ENCODE measurements around the gene B4GALNT1. TPM values are rescaled to one million over a fixed set of nuclear protein-coding genes. Genes with fewer than 3 reads are reported as not detected.
"Not testable (repeated sequence)": the region's sequence is repeated elsewhere in the genome, so short reads cannot be mapped to it uniquely, and the experiment has no call there.

The B4GALNT1 gene
- polyA plus RNA-seq (2013, experiment 1 of 2) = 1.8 TPM
- polyA plus RNA-seq (2013, experiment 2 of 2) = 1.6 TPM

DNA sequence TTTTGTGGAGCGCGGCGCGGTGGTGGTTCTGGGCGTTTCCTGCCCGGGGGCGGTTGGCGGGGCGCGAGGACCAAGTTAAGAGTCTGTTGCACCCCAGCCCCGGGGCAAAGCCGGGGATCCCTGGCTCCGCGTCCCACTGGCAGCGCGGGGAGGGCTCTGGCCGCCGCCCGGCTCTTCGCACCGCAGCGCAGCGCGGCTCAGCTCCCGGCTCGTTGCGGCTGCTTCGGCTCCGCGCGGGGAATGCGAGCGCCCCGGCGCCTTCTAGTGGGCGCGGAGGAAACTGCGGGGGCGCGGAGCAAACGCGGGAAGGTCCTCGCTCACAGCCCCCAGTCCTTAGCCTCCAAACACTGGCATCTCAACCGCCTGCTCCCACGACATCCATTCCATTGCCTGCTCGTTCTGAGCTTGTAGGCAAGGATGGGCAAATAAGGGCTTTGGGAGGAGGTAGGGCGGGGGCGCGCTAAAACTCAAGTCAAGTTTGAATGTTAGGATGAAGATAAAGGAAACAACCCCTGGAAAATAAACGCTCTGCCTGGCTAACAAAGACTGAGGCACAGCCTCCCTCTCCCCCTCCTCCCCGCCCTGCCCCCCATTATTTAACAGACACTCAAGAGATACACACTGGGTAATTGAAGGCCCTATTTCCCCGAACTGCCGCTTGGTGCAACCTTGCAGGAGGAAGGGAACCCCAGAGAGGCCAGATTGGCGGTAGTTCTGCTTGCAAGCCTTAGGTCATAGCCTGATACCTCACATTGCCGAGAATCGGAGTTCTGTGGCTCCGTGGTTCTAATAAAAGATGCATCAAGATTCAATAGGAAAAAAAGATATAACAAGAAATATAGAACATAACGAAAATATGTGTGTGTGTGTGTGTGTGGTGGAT is at the start of gene B4GALNT1:
Gene B4GALNT1, minus strand, starts transcription at position 244 of the 883 bp plus-strand sequence. CDS start 1,069 bp downstream, outside the sequence.
- peak within 1 kb of the TSS; percentile 47 for H2BK15ac ChIP-seq (ENCODE audit: low read length)
- DNase-seq (ENCODE audit: low spot score) = peak; percentile 76
- H4K8ac ChIP-seq (ENCODE audit: low read depth, low read length) = no peak within 1 kb of the TSS
- H2BK12ac ChIP-seq (ENCODE audit: low read length) = peak within 1 kb of the TSS; percentile 84
- H3K27me3 ChIP-seq (ENCODE audit: control insufficient read depth in 3 of 3, insufficient read depth in 3 of 3, low read depth in 1 of 3, low read length in 3 of 3) = peaks cover 4 to 49% (median 20%) of the 10 kb centered on the region in 3 experiments
- no peak within 1 kb of the TSS for H3K27ac ChIP-seq (replicated peaks; ENCODE audit: low read length)
- H2BK120ac ChIP-seq (ENCODE audit: low read depth, low read length) = peak within 1 kb of the TSS; percentile 72
- H4K91ac ChIP-seq (ENCODE audit: low read depth, low read length, poor library complexity) = no peak within 1 kb of the TSS
- no peak within 1 kb of the TSS for H2AK5ac ChIP-seq (ENCODE audit: low read depth, low read length)
- no peaks in the 10 kb centered on the region for H3K79me1 ChIP-seq (ENCODE audit: low read depth, low read length)
- WGBS, 2 donors (ENCODE audit: extremely low coverage in 2 of 2, insufficient read length in 2 of 2, insufficient replicate concordance in 1 of 2) = 100% methylated on average over 1 of the region's 58 CpGs; no CpG with 5 or more reads in 1 of the 2 donors
- peak within 1 kb of the TSS; percentile 99 for H3K4me2 ChIP-seq (ENCODE audit: insufficient read depth, low read length, poor library complexity, severe bottlenecking)
- H3K36me3 ChIP-seq (replicated peaks in 1 of 2; ENCODE audit: control insufficient read depth in 2 of 2, insufficient read depth in 2 of 2, low read length in 2 of 2) = peaks cover 0 to 25% of the 10 kb centered on the region in 2 donors
- H3K9me3 ChIP-seq (replicated peaks in 1 of 2; ENCODE audit: control insufficient read depth in 2 of 2, insufficient read depth in 1 of 2, low read depth in 1 of 2, low read length in 2 of 2) = peaks cover 0 to 3% of the 10 kb centered on the region in 2 donors
- no peak within 1 kb of the TSS for H3K4ac ChIP-seq (ENCODE audit: low read length)
- H2AFZ ChIP-seq (ENCODE audit: low read length) = peak within 1 kb of the TSS; percentile 98
- peaks cover 9 to 10% of the 10 kb centered on the region in 2 donors for H3K4me1 ChIP-seq (ENCODE audit: control insufficient read depth in 2 of 2, insufficient read depth in 1 of 2, low read depth in 1 of 2, low read length in 2 of 2)
- H3K4me3 ChIP-seq (ENCODE audit: low read length in 2 of 2) = peak within 1 kb of the TSS; percentile 72 to 79
- peak within 1 kb of the TSS; percentile 96 for H3K23ac ChIP-seq (ENCODE audit: low read depth, low read length, poor library complexity)
- peak within 1 kb of the TSS; percentile 71 for H3K14ac ChIP-seq (ENCODE audit: low read length)
- peak within 1 kb of the TSS; percentile 84 for H3K9ac ChIP-seq (ENCODE audit: low read depth, low read length, poor library complexity)
- no peak within 1 kb of the TSS for H2BK5ac ChIP-seq (ENCODE audit: low read length)
- H3K18ac ChIP-seq (ENCODE audit: low read length) = peak within 1 kb of the TSS; percentile 92

DNA sequence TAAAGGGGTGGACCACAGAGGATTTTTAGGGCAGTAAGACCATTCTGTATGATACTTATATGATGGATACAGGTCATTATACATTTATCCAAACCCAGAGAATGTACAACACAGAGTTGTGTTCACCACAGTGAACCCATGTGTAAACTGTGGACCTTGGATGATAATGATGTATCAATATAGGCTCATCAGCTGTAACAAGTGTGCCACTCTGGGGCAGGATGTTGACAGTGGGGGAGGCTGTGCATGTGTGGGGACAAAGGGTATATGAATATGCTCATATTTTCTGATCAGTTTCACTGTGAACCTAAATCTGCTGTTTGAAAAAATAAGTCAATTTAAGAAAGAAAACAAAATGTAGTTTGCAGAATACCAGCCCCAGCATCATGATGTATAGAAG is 46.7 kb upstream of the B4GALNT1 start:
- no peak overlapping the region for H3K9ac ChIP-seq (ENCODE audit: low read depth, low read length, poor library complexity)
- no peak overlapping the region for H2BK12ac ChIP-seq (ENCODE audit: low read length)
- H4K8ac ChIP-seq (ENCODE audit: low read depth, low read length) = no peak overlapping the region
- no peaks in the 10 kb centered on the region for H3K27me3 ChIP-seq (ENCODE audit: control insufficient read depth in 3 of 3, insufficient read depth in 3 of 3, low read depth in 1 of 3, low read length in 3 of 3)
- H4K91ac ChIP-seq (ENCODE audit: low read depth, low read length, poor library complexity) = no peak overlapping the region
- no peak overlapping the region for H3K4me2 ChIP-seq (ENCODE audit: insufficient read depth, low read length, poor library complexity, severe bottlenecking)
- H3K14ac ChIP-seq (ENCODE audit: low read length) = no peak overlapping the region
- H3K27ac ChIP-seq (replicated peaks; ENCODE audit: low read length) = no peak overlapping the region
- no peak overlapping the region for H3K4me3 ChIP-seq (ENCODE audit: low read length in 2 of 2)
- no peak overlapping the region for H3K23ac ChIP-seq (ENCODE audit: low read depth, low read length, poor library complexity)
- no peak overlapping the region for H3K18ac ChIP-seq (ENCODE audit: low read length)
- no peak overlapping the region for H3K4ac ChIP-seq (ENCODE audit: low read length)
- no peak overlapping the region for H2AK5ac ChIP-seq (ENCODE audit: low read depth, low read length)
- no peak overlapping the region for H2BK120ac ChIP-seq (ENCODE audit: low read depth, low read length)
- no peaks in the 10 kb centered on the region for H3K79me1 ChIP-seq (ENCODE audit: low read depth, low read length)
- H3K9me3 ChIP-seq (replicated peaks in 1 of 2; ENCODE audit: control insufficient read depth in 2 of 2, insufficient read depth in 1 of 2, low read depth in 1 of 2, low read length in 2 of 2) = peaks cover 0 to 2% of the 10 kb centered on the region in 2 donors
- no peak for DNase-seq (ENCODE audit: low spot score)
- no peak overlapping the region for H2AFZ ChIP-seq (ENCODE audit: low read length)
- no peaks in the 10 kb centered on the region for H3K36me3 ChIP-seq (replicated peaks in 1 of 2; ENCODE audit: control insufficient read depth in 2 of 2, insufficient read depth in 2 of 2, low read length in 2 of 2)
- H2BK5ac ChIP-seq (ENCODE audit: low read length) = no peak overlapping the region
- H3K4me1 ChIP-seq (ENCODE audit: control insufficient read depth in 2 of 2, insufficient read depth in 1 of 2, low read depth in 1 of 2, low read length in 2 of 2) = no peaks in the 10 kb centered on the region
- H2BK15ac ChIP-seq (ENCODE audit: low read length) = no peak overlapping the region

DNA sequence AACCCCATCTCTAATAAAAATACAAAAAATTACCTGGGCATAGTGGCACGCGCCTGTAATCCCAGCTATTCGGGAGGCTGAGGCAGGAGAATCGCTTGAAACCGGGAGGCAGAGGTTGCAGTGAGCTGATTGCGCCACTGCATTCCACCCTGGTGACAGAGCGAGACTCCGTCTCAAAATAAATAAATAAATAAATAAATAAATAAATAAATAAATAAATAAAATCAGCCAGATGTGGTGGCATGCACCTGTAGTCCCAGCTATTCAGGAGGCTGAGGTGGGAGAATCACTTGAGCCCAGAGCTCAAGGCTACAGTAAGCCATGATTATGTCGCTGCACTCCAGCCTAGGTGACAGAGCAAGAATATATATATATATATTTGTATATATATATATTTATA is 44.9 kb upstream of the B4GALNT1 start:
- not testable (repeated sequence) for H3K18ac ChIP-seq (ENCODE audit: low read length); H2BK5ac ChIP-seq (ENCODE audit: low read length); H3K27me3 ChIP-seq (ENCODE audit: control insufficient read depth in 3 of 3, insufficient read depth in 3 of 3, low read depth in 1 of 3, low read length in 3 of 3); H3K9me3 ChIP-seq (replicated peaks in 1 of 2; ENCODE audit: control insufficient read depth in 2 of 2, insufficient read depth in 1 of 2, low read depth in 1 of 2, low read length in 2 of 2); H3K36me3 ChIP-seq (replicated peaks in 1 of 2; ENCODE audit: control insufficient read depth in 2 of 2, insufficient read depth in 2 of 2, low read length in 2 of 2); H3K4me2 ChIP-seq (ENCODE audit: insufficient read depth, low read length, poor library complexity, severe bottlenecking); H3K27ac ChIP-seq (replicated peaks; ENCODE audit: low read length); H3K4me3 ChIP-seq (ENCODE audit: low read length in 2 of 2); DNase-seq (ENCODE audit: low spot score); H3K23ac ChIP-seq (ENCODE audit: low read depth, low read length, poor library complexity); H3K9ac ChIP-seq (ENCODE audit: low read depth, low read length, poor library complexity); H2AFZ ChIP-seq (ENCODE audit: low read length); H4K8ac ChIP-seq (ENCODE audit: low read depth, low read length); H2BK120ac ChIP-seq (ENCODE audit: low read depth, low read length); H3K4me1 ChIP-seq (ENCODE audit: control insufficient read depth in 2 of 2, insufficient read depth in 1 of 2, low read depth in 1 of 2, low read length in 2 of 2); H3K79me1 ChIP-seq (ENCODE audit: low read depth, low read length); H3K4ac ChIP-seq (ENCODE audit: low read length); H2BK12ac ChIP-seq (ENCODE audit: low read length); H4K91ac ChIP-seq (ENCODE audit: low read depth, low read length, poor library complexity); H2BK15ac ChIP-seq (ENCODE audit: low read length); H2AK5ac ChIP-seq (ENCODE audit: low read depth, low read length); H3K14ac ChIP-seq (ENCODE audit: low read length)
- WGBS, 2 donors (ENCODE audit: extremely low coverage in 2 of 2, insufficient read length in 2 of 2, insufficient replicate concordance in 1 of 2) = no CpG with 5 or more reads among the region's 9 CpGs

DNA sequence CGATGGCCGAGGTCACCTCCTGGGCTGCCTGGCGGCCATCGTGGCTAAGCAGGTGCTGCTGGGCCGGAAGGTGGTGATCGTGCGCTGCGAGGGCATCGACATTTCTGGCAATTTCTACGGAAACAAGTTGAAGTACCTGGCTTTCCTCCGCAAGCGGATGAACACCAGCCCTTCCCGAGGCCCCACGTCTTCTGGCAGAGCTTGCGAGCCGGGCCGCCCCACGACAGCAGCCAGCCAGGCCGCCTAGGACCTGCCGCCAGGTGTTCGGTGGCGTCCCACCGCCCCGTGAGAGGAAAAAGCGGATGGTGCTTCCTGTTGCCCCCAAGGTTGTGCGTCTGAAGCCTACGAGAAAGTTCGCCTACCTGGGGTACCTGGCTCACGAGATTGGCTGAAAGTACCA is 41.7 kb upstream of the B4GALNT1 start:
- no peak overlapping the region for H4K91ac ChIP-seq (ENCODE audit: low read depth, low read length, poor library complexity)
- H2BK12ac ChIP-seq (ENCODE audit: low read length) = no peak overlapping the region
- no peak overlapping the region for H2BK5ac ChIP-seq (ENCODE audit: low read length)
- H3K9ac ChIP-seq (ENCODE audit: low read depth, low read length, poor library complexity) = no peak overlapping the region
- peaks cover 0 to 2% of the 10 kb centered on the region in 2 donors for H3K9me3 ChIP-seq (replicated peaks in 1 of 2; ENCODE audit: control insufficient read depth in 2 of 2, insufficient read depth in 1 of 2, low read depth in 1 of 2, low read length in 2 of 2)
- H3K27ac ChIP-seq (replicated peaks; ENCODE audit: low read length) = no peak overlapping the region
- no peaks in the 10 kb centered on the region for H3K27me3 ChIP-seq (ENCODE audit: control insufficient read depth in 3 of 3, insufficient read depth in 3 of 3, low read depth in 1 of 3, low read length in 3 of 3)
- no peak for DNase-seq (ENCODE audit: low spot score)
- no peaks in the 10 kb centered on the region for H3K36me3 ChIP-seq (replicated peaks in 1 of 2; ENCODE audit: control insufficient read depth in 2 of 2, insufficient read depth in 2 of 2, low read length in 2 of 2)
- no peak overlapping the region for H2AFZ ChIP-seq (ENCODE audit: low read length)
- WGBS, 2 donors (ENCODE audit: extremely low coverage in 2 of 2, insufficient read length in 2 of 2, insufficient replicate concordance in 1 of 2) = no CpG with 5 or more reads among the region's 29 CpGs
- H4K8ac ChIP-seq (ENCODE audit: low read depth, low read length) = peak overlapping the region; percentile 86
- H2BK120ac ChIP-seq (ENCODE audit: low read depth, low read length) = no peak overlapping the region
- H3K4me3 ChIP-seq (ENCODE audit: low read length in 2 of 2) = no peak overlapping the region
- H3K18ac ChIP-seq (ENCODE audit: low read length) = no peak overlapping the region
- H3K4ac ChIP-seq (ENCODE audit: low read length) = no peak overlapping the region
- H3K14ac ChIP-seq (ENCODE audit: low read length) = no peak overlapping the region
- no peak overlapping the region for H2AK5ac ChIP-seq (ENCODE audit: low read depth, low read length)
- no peak overlapping the region for H2BK15ac ChIP-seq (ENCODE audit: low read length)
- no peaks in the 10 kb centered on the region for H3K4me1 ChIP-seq (ENCODE audit: control insufficient read depth in 2 of 2, insufficient read depth in 1 of 2, low read depth in 1 of 2, low read length in 2 of 2)
- H3K4me2 ChIP-seq (ENCODE audit: insufficient read depth, low read length, poor library complexity, severe bottlenecking) = no peak overlapping the region
- no peak overlapping the region for H3K23ac ChIP-seq (ENCODE audit: low read depth, low read length, poor library complexity)
- H3K79me1 ChIP-seq (ENCODE audit: low read depth, low read length) = no peaks in the 10 kb centered on the region

All from neuronal stem cell (in vitro differentiated cells).